K562 (cell line): ENCODE results near the gene TMEM150C. TPM values are rescaled to one million over a fixed set of nuclear protein-coding genes. Genes with fewer than 3 reads are reported as not detected.

Source experiments
- ATAC-seq: fragments of 200-7000 bp; cut with Tn5 transposase; 3 replicates; pipeline ENCODE4 v1.9.1; 2020; ENCODE audit warnings: moderate library complexity
- BruUV-seq: library from RNA; stranded (reverse); fragments of 400-500 nt; replicated peaks from 2 replicates; lab custom pipeline; 2021; lab: Mats Ljungman, UMichigan
- CTCF ChIA-PET: fragments of 300-600 bp; formaldehyde crosslinking; extraction: SDS; loops from one replicate; lab custom pipeline; 2021; ENCODE audit warnings: low intra/inter-chr PET ratio; lab: Yijun Ruan, JAX
- POLR2A ChIA-PET: fragments of 300-600, 350-650 bp; sonication (Branson Sonifier 250); formaldehyde crosslinking; extraction: SDS; loops from one replicate; lab custom pipeline; 2021; ENCODE audit warnings: antibody characterized with exemption, inconsistent platforms; lab: Yijun Ruan, JAX
- DNase-seq, 4 experiments: peaks; one replicate each; pipeline versions ENCODE4 v3.0.0 to v3.0.0-alpha.2; 2011 to 2018; ENCODE audit warnings: low spot score in 3 of 4, mixed read lengths in 3 of 4; ENCODE audit errors: extremely low read depth in 1 of 4
- FAIRE-seq: peaks from 2 replicates; lab custom pipeline; 2011; peaks lifted over from hg19 to GRCh38; lab: Jason Lieb, UNC
- H2AFZ ChIP-seq: 2 replicates; pipeline ENCODE4 v1.6.0; 2011; ENCODE audit warnings: low read depth, low read length, control low read depth, inconsistent platforms
- H3K27ac ChIP-seq: fragments of 200-600 bp; 3 replicates; pipeline ENCODE4 v1.8.0; 2011; ENCODE audit warnings: low read depth, mild to moderate bottlenecking, control low read depth, inconsistent platforms, low read length, moderate library complexity, mixed read lengths; ENCODE audit errors: extremely low read depth
- H3K27me3 ChIP-seq, 2 experiments: fragments of 300-600 bp in 1 of 2; 2 replicates in 1 of 2; 3 replicates in 1 of 2; pipeline versions ENCODE4 v1.6.0 to v1.8.0; 2011; ENCODE audit warnings: inconsistent platforms in 2 of 2, low read length in 2 of 2, mild to moderate bottlenecking in 1 of 2, mixed read lengths in 1 of 2, moderate library complexity in 1 of 2; ENCODE audit not compliant: control insufficient read depth in 2 of 2, insufficient read depth in 2 of 2
- H3K36me3 ChIP-seq: fragments of 300-600 bp; 3 replicates; pipeline ENCODE4 v1.8.0; 2011; ENCODE audit warnings: mild to moderate bottlenecking, low read length, inconsistent platforms; ENCODE audit not compliant: control insufficient read depth, insufficient read depth
- H3K4me1 ChIP-seq, 2 experiments: fragments of 200-600 bp in 1 of 2; replicated peaks in 1 of 2; 2 replicates in 1 of 2; 3 replicates in 1 of 2; pipeline versions ENCODE4 v1.5.1 to v1.8.0; 2011; ENCODE audit warnings: inconsistent platforms in 2 of 2, low read length in 2 of 2, mild to moderate bottlenecking in 1 of 2, mixed read lengths in 1 of 2, moderate library complexity in 1 of 2; ENCODE audit not compliant: control insufficient read depth in 2 of 2, insufficient read depth in 2 of 2
- H3K4me2 ChIP-seq: 2 replicates; pipeline ENCODE4 v1.6.1; 2011; ENCODE audit warnings: low read length, control low read depth, inconsistent platforms, mixed read lengths; ENCODE audit not compliant: insufficient read depth
- H3K4me3 ChIP-seq: fragments of 200-600 bp; sonication (generic), shearing (Covaris generic); 2 replicates; pipeline ENCODE4 v1.5.1; 2016; ENCODE audit warnings: control low read depth, inconsistent platforms
- H3K79me2 ChIP-seq: fragments of 200-600 bp; 3 replicates; pipeline ENCODE4 v1.8.0; 2011; ENCODE audit warnings: low read length, inconsistent platforms; ENCODE audit not compliant: control insufficient read depth, insufficient read depth
- H3K9ac ChIP-seq, 2 experiments: 2 replicates each; pipeline versions ENCODE4 v1.6.0 to v1.6.1; 2011; ENCODE audit warnings: low read depth in 2 of 2, low read length in 2 of 2, control low read depth in 1 of 2, inconsistent platforms in 1 of 2, mild to moderate bottlenecking in 1 of 2, mixed read lengths in 1 of 2; ENCODE audit not compliant: insufficient read depth in 1 of 2
- H3K9me1 ChIP-seq: one replicate; pipeline ENCODE4 v1.6.0; 2011; ENCODE audit warnings: inconsistent platforms, mild to moderate bottlenecking, low read length, moderate library complexity; ENCODE audit not compliant: control insufficient read depth, insufficient read depth
- H3K9me3 ChIP-seq: replicated peaks from 2 replicates; pipeline ENCODE4 v1.5.1; 2011; ENCODE audit warnings: low read depth, low read length, inconsistent platforms; ENCODE audit not compliant: control insufficient read depth, insufficient read depth
- H4K20me1 ChIP-seq: replicated peaks from 2 replicates; pipeline ENCODE4 v1.6.1; 2011; ENCODE audit warnings: low read length, inconsistent platforms, mixed read lengths; ENCODE audit not compliant: control insufficient read depth, insufficient read depth
- ATF6 ChIP-seq: sonication (generic); formaldehyde crosslinking; IDR thresholded peaks from 2 replicates; pipeline ENCODE4 v1.4.0; 2020; ENCODE audit warnings: mild to moderate bottlenecking, missing genetic modification reagents
- CEBPZ ChIP-seq: fragments of 150-350 bp; IDR thresholded peaks from 2 replicates; pipeline ENCODE4 v1.6.1; 2014; ENCODE audit warnings: low read depth, mild to moderate bottlenecking, low read length, borderline replicate concordance
- CSDE1 ChIP-seq, 2 experiments: fragments of 450-650 bp; IDR thresholded peaks; 2 replicates each; pipeline ENCODE4 v1.6.1; 2016; ENCODE audit warnings: mild to moderate bottlenecking in 1 of 2
- GATA2 ChIP-seq: sonication (generic); formaldehyde crosslinking; IDR thresholded peaks from 2 replicates; pipeline ENCODE4 v1.4.0; 2020; ENCODE audit warnings: mild to moderate bottlenecking, missing genetic modification reagents
- KAT2B ChIP-seq: IDR thresholded peaks from one replicate; pipeline ENCODE4 v1.6.1; 2012; ENCODE audit warnings: low read depth, mild to moderate bottlenecking, control low read depth, inconsistent platforms, low read length, moderate library complexity
- MYNN ChIP-seq, 2 experiments: sonication (generic); formaldehyde crosslinking in 1 of 2; IDR thresholded peaks; 2 replicates each; pipeline versions ENCODE4 v1.5.0 to v1.6.1; 2016 to 2020; ENCODE audit warnings: antibody characterized with exemption in 1 of 2, missing genetic modification reagents in 1 of 2
- NCOA1 ChIP-seq: fragments of 450-650 bp; IDR thresholded peaks from 2 replicates; pipeline ENCODE4 v1.6.1; 2016; ENCODE audit warnings: low read depth
- NFIX ChIP-seq: fragments of 250-450 bp; sonication (Bioruptor Pico); IDR thresholded peaks from 2 replicates; pipeline ENCODE4 v1.4.0; 2020; ENCODE audit warnings: low read depth, mild to moderate bottlenecking, moderate library complexity
- PHF20 ChIP-seq: fragments of 450-650 bp; IDR thresholded peaks from 2 replicates; pipeline ENCODE4 v1.6.1; 2018; ENCODE audit not compliant: partially characterized antibody
- PTTG1 ChIP-seq: fragments of 450-650 bp; IDR thresholded peaks from 2 replicates; pipeline ENCODE4 v1.6.1; 2016; ENCODE audit warnings: low read depth, mild to moderate bottlenecking, missing genetic modification characterization, missing compliant biosample characterization
- RBM22 ChIP-seq: fragments of 200-400 bp; formaldehyde crosslinking; IDR thresholded peaks from 2 replicates; pipeline ENCODE4 v1.6.1; 2018; ENCODE audit warnings: low read length, low read depth; ENCODE audit not compliant: poor library complexity, severe bottlenecking
- TAF7 ChIP-seq: fragments of 450-650 bp; IDR thresholded peaks from 2 replicates; pipeline ENCODE4 v1.6.1; 2016; ENCODE audit warnings: missing genetic modification characterization, missing compliant biosample characterization
- USF2 ChIP-seq: sonication (generic); formaldehyde crosslinking; IDR thresholded peaks from 2 replicates; pipeline ENCODE4 v1.5.0; 2020; ENCODE audit warnings: missing genetic modification reagents
- YBX1 ChIP-seq: fragments of 450-650 bp; IDR thresholded peaks from 2 replicates; pipeline ENCODE4 v1.7.1; 2016; ENCODE audit warnings: mild to moderate bottlenecking
- ZNF146 ChIP-seq: IDR thresholded peaks from one replicate; pipeline ENCODE4 v1.6.1; 2018; ENCODE audit warnings: missing compliant biosample characterization; ENCODE audit not compliant: unreplicated experiment
- ZNF707 ChIP-seq: fragments of 250-450 bp; sonication (Bioruptor Pico); conservative IDR thresholded peaks from 2 replicates; pipeline ENCODE4 v1.8.0; 2022; ENCODE audit warnings: inconsistent platforms, mild to moderate bottlenecking, moderate library complexity
- WGBS: fragments of 100-300 bp; shearing (Covaris generic); methylation state at CpG from one replicate; pipeline ENCODE4 v1.1.6; 2016; ENCODE audit warnings: low coverage, mixed read lengths; ENCODE audit not compliant: insufficient coverage; ENCODE audit errors: missing lambda C conversion rate; 5-methylcytosine and 5-hydroxymethylcytosine counted together
- in situ Hi-C: fragments of 300-500 bp; cut with MboI; formaldehyde crosslinking; loops from 4 replicates; pipeline ENCODE4 v1.15.0; 2018; ENCODE audit warnings: inconsistent platforms, mixed read lengths
- intact Hi-C: fragments of 100-400 bp; cut with micrococcal nuclease; formaldehyde crosslinking; loops from 2 replicates; pipeline ENCODE4 v1.14.2; 2022
- polyA plus RNA-seq, 8 experiments: library from polyadenylated mRNA; depleted of rRNA in 4 of 8; stranded (reverse) in 5 of 8; unstranded in 3 of 8; fragments of >200 nt; fragmentation: Nextera tagmentation in 2 of 8; fragmentation: Illumina TruSeq in 1 of 8; extraction: Ambion mirVana in 2 of 8; extraction: Trizol in 1 of 8; gene quantifications; 2 replicates each; pipeline versions ENCODE4 v1.2.1 to v1.2.3, GENCODE V29; 2011 to 2014; ENCODE audit warnings: inconsistent platforms in 1 of 8, missing spikeins in 1 of 8
- total RNA-seq, 7 experiments: library from RNA; depleted of rRNA in 6 of 7; stranded (reverse); fragments of >200 nt in 6 of 7; fragmentation: Illumina TruSeq in 2 of 7; extraction: Trizol in 2 of 7; gene quantifications; 2 replicates each; pipeline versions ENCODE4 v1.2.1 to v1.2.3, GENCODE V29; 2011 to 2021; ENCODE audit warnings: low replicate concordance in 1 of 7

The TMEM150C gene
- total and polyA plus RNA-seq, 9 of the 15 experiments (the other 6 are each of a cell fraction or from before 2014, with no cell fraction given): 0.07 TPM; not detected in 8

- BruUV-seq: no TSS peak
- no peak for TF ChIP-seq YBX1
- TF ChIP-seq ZNF707: no peak
- no peak for TF ChIP-seq ATF6 (CRISPR knock-in tag)
- TF ChIP-seq RBM22: no peak
- no peak for TF ChIP-seq PHF20
- TF ChIP-seq KAT2B: no peak
- TF ChIP-seq GATA2: no peak
- TF ChIP-seq NCOA1: no peak
- TF ChIP-seq ZNF146 (CRISPR knock-in tag): no peak
- TF ChIP-seq NFIX (CRISPR knock-in tag): no peak
- no peak for TF ChIP-seq CSDE1 (IDR thresholded peaks at IDR 0.05)
- no peak for TF ChIP-seq USF2 (CRISPR knock-in tag)
- TF ChIP-seq PTTG1 (tag): no peak
- no peak for TF ChIP-seq TAF7 (tag)
- no peak for TF ChIP-seq MYNN (IDR thresholded peaks at IDR 0.05)
- no peak for TF ChIP-seq MYNN (CRISPR knock-in tag; IDR thresholded peaks at IDR 0.05)
- TF ChIP-seq CEBPZ: no peak
- DNase-seq: no peak
- Histone ChIP-seq H3K9me1 (no peaks in the 10 kb centered on the region), H3K27ac (no peak overlapping the region), H3K36me3 (no peaks in the 10 kb centered on the region), H2AFZ (no peak overlapping the region), H4K20me1 (no peaks in the 10 kb centered on the region), H3K9ac (no peak overlapping the region), H3K9me3 (no peaks in the 10 kb centered on the region), H3K4me3 (no peak overlapping the region), H3K4me2 (no peak overlapping the region), H3K27me3 (peaks cover 4 to 5% of the 10 kb centered on the region in 2 experiments; a peak in 4 of 5 replicates), H3K79me2 (no peaks in the 10 kb centered on the region), H3K4me1 (no peaks in the 10 kb centered on the region)
- 0% methylated on average over 1 of the region's 1 CpG for WGBS
- ChIA-PET CTCF (no interaction called here), POLR2A (interaction anchor here (0.6 kb wide), 1 partner anchor 11 kb away, joined by 3 read pairs; no protein-coding TSS in a partner anchor)
- in situ Hi-C loops: no loop called here
- FAIRE-seq: no peak
- ATAC-seq: no peak
- intact Hi-C loops: no loop called here
Measured at GRCh38 chr4:82543131-82543530, 18.7 kb downstream of the TMEM150C start.
